Vagina (tissue), 2 donors: ENCODE data around the gene CS. TPM values are rescaled to one million over a fixed set of nuclear protein-coding genes. Genes with fewer than 3 reads are reported as not detected.
"Not testable (repeated sequence)": the region's sequence is repeated elsewhere in the genome, so short reads cannot be mapped to it uniquely, and the experiment has no call there.

Experiments
- DNase-seq, 2 donors: peaks; one replicate each; pipeline ENCODE4 v3.0.0-alpha.2; 2017; ENCODE audit errors: extremely low spot score in 2 of 2
- H3K27ac ChIP-seq: fragments of 200-600 bp; sonication (generic); one replicate; pipeline ENCODE4 v1.5.1; 2019
- H3K27me3 ChIP-seq: fragments of 200-600 bp; sonication (generic); one replicate; pipeline ENCODE4 v1.5.1; 2019
- H3K36me3 ChIP-seq, 2 donors: fragments of 200-600 bp; sonication (generic); one replicate each; pipeline ENCODE4 v1.5.1; 2017 to 2019
- H3K4me1 ChIP-seq: fragments of 200-600 bp; sonication (generic); one replicate; pipeline ENCODE4 v1.5.1; 2019
- H3K4me3 ChIP-seq, 2 donors: fragments of 200-600 bp; sonication (generic); 1 replicate in 1 of 2; 2 replicates in 1 of 2; pipeline ENCODE4 v1.5.1; 2016 to 2019
- H3K9me3 ChIP-seq: fragments of 200-600 bp; sonication (generic); one replicate; pipeline ENCODE4 v1.5.1; 2019
- CTCF ChIP-seq, 3 experiments: fragments of 450-650 bp in 2 of 3; fragments of 200-600 bp in 1 of 3; sonication (generic) in 1 of 3; IDR thresholded peaks; one replicate each; pipeline ENCODE4 v1.5.1; 2017 to 2019; ENCODE audit warnings: antibody characterized with exemption in 3 of 3, mild to moderate bottlenecking in 2 of 3, moderate library complexity in 2 of 3
- POLR2A ChIP-seq, 2 donors: fragments of 450-650 bp; IDR thresholded peaks; one replicate each; pipeline ENCODE4 v1.6.1; 2017; ENCODE audit warnings: antibody characterized with exemption in 2 of 2, mild to moderate bottlenecking in 2 of 2, moderate library complexity in 2 of 2
- POLR2AphosphoS5 ChIP-seq, 2 donors: sonication (generic); formaldehyde crosslinking; IDR thresholded peaks; one replicate each; pipeline ENCODE4 v1.9.0; 2017; ENCODE audit warnings: antibody characterized with exemption in 2 of 2, mild to moderate bottlenecking in 2 of 2, low read depth in 1 of 2; ENCODE audit not compliant: insufficient read depth in 1 of 2
- intact Hi-C: fragments of 100-400 bp; cut with DNase I; formaldehyde crosslinking; loops from one replicate; pipeline ENCODE4 v1.15.1; 2023
- total RNA-seq: library from RNA; depleted of rRNA; stranded (reverse); fragments of >200 nt; gene quantifications from one replicate; pipeline ENCODE4 v1.2.3, GENCODE V29; 2016

The CS gene
- total RNA-seq, 1 donor from 2014 or later = 140 TPM

GRCh38 chr12:56280849-56281248 lies 19.3 kb downstream of the CS start:
- no peak for DNase-seq
- Histone ChIP-seq H3K9me3 (no peaks in the 10 kb centered on the region), H3K27me3 (no peaks in the 10 kb centered on the region), H3K4me1 (no peaks in the 10 kb centered on the region), H3K36me3 (peaks cover 0 to 88% of the 10 kb centered on the region in 2 donors), H3K4me3 (no peak overlapping the region), H3K27ac (no peak overlapping the region)
- intact Hi-C loops = no loop called here
- no peak for TF ChIP-seq POLR2A (IDR thresholded peaks at IDR 0.05)
- no peak for TF ChIP-seq CTCF (IDR thresholded peaks at IDR 0.05)
- no peak for TF ChIP-seq POLR2AphosphoS5 (IDR thresholded peaks at IDR 0.05; ENCODE audit: insufficient read depth in 1 of 2, low read depth in 1 of 2)

GRCh38 chr12:56278905-56279304 lies 21.2 kb downstream of the CS start:
- Histone ChIP-seq H3K9me3 (no peaks in the 10 kb centered on the region), H3K36me3 (peaks cover 0 to 96% of the 10 kb centered on the region in 2 donors), H3K27ac (no peak overlapping the region), H3K27me3 (no peaks in the 10 kb centered on the region), H3K4me1 (no peaks in the 10 kb centered on the region), H3K4me3 (no peak overlapping the region)
- intact Hi-C loops = no loop called here
- no peak for DNase-seq
- no peak for TF ChIP-seq POLR2AphosphoS5 (IDR thresholded peaks at IDR 0.05; ENCODE audit: insufficient read depth in 1 of 2, low read depth in 1 of 2)
- TF ChIP-seq CTCF (IDR thresholded peaks at IDR 0.05) = no peak
- TF ChIP-seq POLR2A (IDR thresholded peaks at IDR 0.05) = no peak

- no peaks in the 10 kb centered on the region for H3K4me1 ChIP-seq
- intact Hi-C loops = no loop called here
- no peak for DNase-seq
- H3K9me3 ChIP-seq = no peaks in the 10 kb centered on the region
- H3K36me3 ChIP-seq = peaks cover 0 to 76% of the 10 kb centered on the region in 2 donors
- no peak overlapping the region for H3K4me3 ChIP-seq
- no peak overlapping the region for H3K27ac ChIP-seq
- H3K27me3 ChIP-seq = no peaks in the 10 kb centered on the region
- no peak for TF ChIP-seq POLR2A (IDR thresholded peaks at IDR 0.05)
- no peak for TF ChIP-seq POLR2AphosphoS5 (IDR thresholded peaks at IDR 0.05; ENCODE audit: insufficient read depth in 1 of 2, low read depth in 1 of 2)
Measured at GRCh38 chr12:56274299-56274698, 25.8 kb downstream of the CS start.

GRCh38 chr12:56272468-56272867 lies 27.7 kb downstream of the CS start:
- DNase-seq, H3K27ac ChIP-seq, intact Hi-C loops, H3K4me3 ChIP-seq, H3K4me1 ChIP-seq, H3K9me3 ChIP-seq, H3K27me3 ChIP-seq: not testable (repeated sequence)
- peaks cover 0 to 58% of the 10 kb centered on the region in 2 donors for H3K36me3 ChIP-seq

GRCh38 chr12:56271031-56271430 lies 29.1 kb downstream of the CS start:
- Histone ChIP-seq H3K36me3 (peaks cover 0 to 48% of the 10 kb centered on the region in 2 donors), H3K27ac (no peak overlapping the region)

More at GRCh38 chr12:56271031-56271430, 29.1 kb downstream of the CS start:
- no peak for DNase-seq
- Histone ChIP-seq H3K27me3 (no peaks in the 10 kb centered on the region), H3K4me3 (no peak overlapping the region), H3K4me1 (peaks cover 17% of the 10 kb centered on the region), H3K9me3 (no peaks in the 10 kb centered on the region)
- intact Hi-C loops = no loop called here
- TF ChIP-seq CTCF (IDR thresholded peaks at IDR 0.05) = no peak
- TF ChIP-seq POLR2A (IDR thresholded peaks at IDR 0.05) = no peak
- no peak for TF ChIP-seq POLR2AphosphoS5 (IDR thresholded peaks at IDR 0.05; ENCODE audit: insufficient read depth in 1 of 2, low read depth in 1 of 2)
